Measurements from ENCODE around the gene CCDC51.
A peak's percentile ranks its signal among the peaks of the same experiment; 100 is the strongest.

CCDC51 gene

GRCh38 chr3:48432411-48433371 lies 7.2 kb downstream of the CCDC51 start:
- DNase-seq: no peak

- DNase-seq: no peak
Measured at GRCh38 chr3:48431224-48432029, 8.5 kb downstream of the CCDC51 start.

- DNase-seq: no peak
Measured at GRCh38 chr3:48430708-48431101, 9.2 kb downstream of the CCDC51 start.

- peak; percentile 50 to 89 (median 84) for DNase-seq
Measured at GRCh38 chr3:48429960-48430707, 9.8 kb downstream of the CCDC51 start, which contains the start of gene PLXNB1. Gene PLXNB1 (minus strand): TSS chr3:48430086. CDS start chr3:48424611, 5,475 bp downstream.

DNA sequence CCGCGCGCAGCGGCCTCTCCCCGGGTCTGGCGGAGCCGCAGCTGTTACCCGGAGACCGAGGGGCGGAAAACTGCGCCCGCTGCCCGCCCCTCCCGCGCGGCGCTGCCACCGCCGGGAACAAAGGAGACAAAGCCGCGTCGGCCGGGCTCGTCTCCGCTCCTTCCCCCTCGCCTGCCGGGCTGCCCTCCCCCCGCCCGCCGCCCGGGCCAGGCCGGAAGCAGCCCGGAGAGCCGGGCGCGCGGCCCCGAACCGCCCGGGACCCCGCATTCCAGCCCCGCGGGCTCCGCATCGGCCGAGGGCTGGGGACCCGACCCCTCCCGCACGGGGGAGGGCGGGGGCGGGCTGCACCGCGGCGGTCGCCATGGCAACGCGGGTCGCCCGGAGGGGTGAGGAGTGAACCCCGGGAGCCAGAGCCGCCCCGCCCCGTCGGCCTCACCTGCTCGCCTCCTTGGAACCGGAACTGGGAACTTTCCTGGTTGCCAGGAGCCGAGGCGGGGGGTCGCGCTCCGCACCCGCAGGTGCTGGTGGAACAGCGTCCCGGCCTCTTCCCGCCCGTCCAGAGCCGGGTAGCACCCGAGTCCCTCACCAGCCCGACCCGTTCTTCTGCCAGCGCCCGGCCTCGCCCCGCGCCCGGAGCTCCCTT lies 10.5 kb downstream of the CCDC51 start:
- DNase-seq: peak; percentile 62 to 88 (median 86)

- DNase-seq: peak; percentile 15 to 69 (median 62)
Measured at GRCh38 chr3:48428572-48429316, 11.2 kb downstream of the CCDC51 start.

DNA sequence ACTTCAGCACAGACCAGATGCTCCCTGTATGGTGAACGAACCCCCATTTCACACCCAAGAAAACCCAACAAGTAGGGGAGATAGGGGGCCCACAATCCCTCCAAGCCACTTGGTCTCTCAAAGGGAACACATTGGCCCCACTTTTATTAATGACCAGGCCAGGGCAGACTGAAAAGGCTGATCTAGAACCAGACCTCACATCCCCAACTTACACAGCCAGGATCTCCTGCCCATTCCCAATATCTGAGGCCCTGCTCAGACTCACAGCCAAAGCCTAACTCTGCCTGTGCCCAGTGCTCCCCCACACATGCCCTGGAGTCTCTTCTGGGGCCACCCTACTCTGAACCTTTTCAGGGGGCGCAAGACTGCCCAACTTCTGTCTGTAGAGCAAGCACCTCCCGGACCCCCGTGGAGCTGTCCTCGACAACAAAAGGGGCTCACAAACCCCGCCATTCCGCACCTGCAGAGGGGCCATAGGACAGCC lies 11.8 kb downstream of the CCDC51 start:
- DNase-seq: no peak

GRCh38 chr3:48427630-48427962 lies 12.3 kb downstream of the CCDC51 start:
- no peak for DNase-seq

GRCh38 chr3:48426944-48427629 lies 12.8 kb downstream of the CCDC51 start:
- peak in 1 of 3 experiments; percentile 0 for DNase-seq

GRCh38 chr3:48426401-48426909 lies 13.5 kb downstream of the CCDC51 start:
- DNase-seq: no peak

DNA sequence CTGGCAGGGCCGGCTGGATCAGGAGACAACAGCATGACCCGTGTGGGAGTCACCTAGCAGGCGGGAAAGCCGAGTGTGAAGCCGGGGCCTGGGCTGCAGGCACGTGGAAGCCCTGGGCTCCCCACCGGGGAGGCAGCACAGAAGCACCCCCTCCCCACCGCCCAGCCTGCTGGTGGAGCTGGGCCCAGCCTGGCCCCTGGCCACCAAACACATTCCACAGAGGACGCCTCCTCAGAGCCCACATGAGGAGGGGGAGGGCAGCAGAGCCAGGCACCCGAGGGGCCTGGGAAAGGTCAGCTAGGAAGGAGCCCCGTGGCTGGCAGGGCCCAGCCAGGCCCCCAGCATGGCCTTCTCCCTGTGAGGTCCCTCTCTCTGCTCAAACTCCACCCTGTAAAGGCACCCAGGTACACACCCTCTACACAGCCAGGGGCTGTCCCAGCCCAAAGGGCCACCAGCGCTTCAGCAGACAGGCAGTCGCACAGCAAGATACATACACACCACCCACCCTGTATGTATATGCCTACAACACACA lies 14.6 kb downstream of the CCDC51 start:
- DNase-seq: no peak

DNA sequence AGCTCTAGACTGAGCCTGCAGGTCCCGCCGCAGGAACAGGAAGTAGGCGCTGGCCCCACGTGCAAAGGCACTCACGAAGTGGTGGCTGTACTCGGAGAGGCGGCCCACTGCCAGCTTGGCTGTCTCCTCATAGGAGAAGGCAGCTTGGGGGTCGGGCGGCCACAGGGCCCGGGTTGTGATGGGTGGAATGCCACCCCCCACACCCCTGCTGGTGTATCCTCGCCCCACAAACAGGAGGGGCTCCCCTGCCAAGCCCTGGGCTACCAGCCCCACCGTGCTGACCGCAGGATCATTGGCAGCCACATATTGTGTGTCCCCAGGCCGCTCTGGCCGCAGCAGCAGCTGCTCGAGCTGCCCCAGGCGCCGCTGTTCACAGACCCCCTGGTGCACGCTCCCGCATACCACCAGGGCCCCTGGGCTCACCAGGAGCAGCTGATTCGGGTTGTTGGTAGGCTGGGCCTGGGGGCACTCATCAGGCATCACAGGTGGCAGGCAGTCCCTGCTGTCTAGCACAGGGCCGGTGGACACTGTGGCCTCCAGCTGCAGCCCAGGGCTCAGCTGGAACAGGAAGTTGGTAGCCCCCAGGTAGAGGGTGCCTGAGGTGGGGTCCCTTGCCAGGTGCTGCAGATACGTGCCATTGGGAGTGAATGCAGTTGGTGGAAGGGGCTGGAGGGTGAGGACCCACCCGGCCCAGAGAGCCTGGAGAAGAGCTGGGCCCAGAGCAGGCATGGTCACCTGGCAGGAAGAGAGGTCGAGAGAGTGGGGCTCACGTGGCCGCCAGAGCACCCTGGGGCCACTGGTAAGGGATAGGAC lies 15.8 kb downstream of the CCDC51 start:
- no peak for DNase-seq

DNA sequence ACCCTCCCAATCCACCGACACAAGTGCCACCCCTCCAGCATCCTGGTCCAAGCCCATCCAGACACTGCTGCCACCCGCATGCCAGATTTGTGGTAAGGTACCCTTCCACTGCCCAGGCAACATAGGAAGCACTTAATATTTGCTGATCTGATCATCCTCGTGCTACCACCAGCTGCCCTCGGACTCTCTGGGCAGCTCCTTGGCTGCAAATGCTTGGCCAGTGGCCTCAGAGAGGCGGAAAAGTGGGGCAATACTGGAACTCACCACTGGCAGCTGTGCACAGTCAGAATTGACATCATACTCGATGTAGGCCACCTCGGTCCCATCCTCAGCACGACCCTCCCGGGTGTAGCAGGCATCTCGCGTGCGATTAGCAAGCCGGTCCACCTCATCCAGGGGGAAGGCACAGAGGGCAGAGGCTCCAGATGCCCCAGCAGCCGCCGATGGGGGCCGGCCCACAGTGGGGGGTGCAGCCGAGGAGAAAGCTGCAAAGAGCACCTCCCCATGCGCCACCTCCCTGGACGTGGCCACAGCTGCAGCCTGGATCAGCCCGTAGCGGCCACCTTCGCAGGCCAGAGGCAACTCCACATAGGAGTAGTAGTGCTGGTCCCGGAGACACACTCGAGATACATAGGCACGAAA lies 16.6 kb downstream of the CCDC51 start:
- DNase-seq: no peak

DNA sequence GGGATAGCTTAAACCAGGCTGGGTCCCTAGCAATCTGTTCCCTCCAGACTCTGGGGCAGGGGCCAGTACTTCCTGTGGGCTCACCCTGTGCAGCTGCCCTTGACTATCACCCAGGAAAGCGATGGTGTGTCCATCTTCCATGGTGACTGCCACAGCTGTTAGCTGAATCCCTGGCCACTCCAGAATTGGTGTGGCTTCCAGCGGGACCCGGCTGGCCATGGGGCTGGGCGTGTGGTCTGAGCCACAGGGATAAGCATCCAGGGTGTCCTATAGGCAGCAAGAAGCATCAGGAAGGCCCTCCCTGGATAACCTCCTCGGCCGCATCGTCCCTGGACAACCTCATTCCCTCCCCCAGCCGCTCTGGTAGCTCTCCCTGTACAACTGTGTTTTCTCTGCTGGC lies 17.2 kb downstream of the CCDC51 start:
- no peak for DNase-seq

- DNase-seq: no peak
Measured at GRCh38 chr3:48422272-48422671, 17.6 kb downstream of the CCDC51 start.

GRCh38 chr3:48420561-48420960 lies 19.4 kb downstream of the CCDC51 start:
- no peak for DNase-seq

GRCh38 chr3:48419597-48419996 lies 20.3 kb downstream of the CCDC51 start:
- no peak for DNase-seq

DNA sequence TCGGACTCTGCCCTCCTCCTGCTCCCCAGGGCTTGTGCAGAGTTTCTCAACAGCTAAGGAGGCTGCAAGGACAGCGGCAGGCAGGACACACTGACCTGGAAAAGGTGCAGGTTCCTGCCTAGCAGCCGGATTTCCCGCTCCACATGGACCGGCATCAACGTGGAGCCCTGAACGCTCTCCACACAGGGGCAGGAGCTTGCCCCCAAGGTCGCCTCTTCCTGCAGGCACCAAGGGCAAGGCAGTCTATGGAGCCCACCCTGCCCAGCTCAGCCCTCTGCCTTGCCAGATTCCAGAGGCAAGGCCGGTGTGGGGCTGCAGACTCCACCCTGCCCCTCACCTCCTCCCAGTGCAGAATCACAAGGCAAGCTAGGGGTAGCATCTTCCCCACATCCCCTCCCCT lies 20.8 kb downstream of the CCDC51 start:
- DNase-seq: no peak

DNA sequence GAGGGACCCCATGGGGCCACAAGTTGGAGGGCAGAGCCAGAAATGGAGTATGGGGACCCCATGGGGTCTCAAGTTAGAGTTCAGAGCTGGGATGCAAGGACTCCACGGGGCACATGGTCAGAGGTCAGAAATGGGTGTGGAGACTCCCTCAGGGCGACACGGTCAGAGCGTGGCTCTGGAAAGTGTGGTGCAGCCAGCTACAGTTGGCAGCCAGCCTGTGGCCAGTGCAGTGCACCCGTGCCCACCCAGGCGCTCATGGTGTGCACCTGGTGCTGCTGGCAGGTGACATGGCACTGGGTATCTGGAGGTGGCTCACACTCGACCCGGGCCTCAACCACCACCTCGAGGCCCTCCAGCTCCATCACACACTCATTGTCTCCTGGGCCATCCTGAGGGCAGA lies 21.3 kb downstream of the CCDC51 start:
- DNase-seq: no peak
